Measurements from ENCODE around the gene PPIA.

PPIA gene

GRCh38 chr7:44796504-44797328, at the start of gene PPIA:
Gene PPIA, plus strand, starts transcription at chr7:44796681. Its CDS starts 44 bp downstream, at chr7:44796725.
- DNase-seq: peak; percentile 99

- peak; percentile 90 for DNase-seq
Measured at GRCh38 chr7:44748045-44748947, 48.2 kb upstream of the PPIA start, which contains the start of gene ZMIZ2. Gene ZMIZ2, plus strand, starts transcription at chr7:44748847. Its CDS starts 7,403 bp downstream, at chr7:44756250.

- DNase-seq: no peak
Measured at GRCh38 chr7:44748948-44749731, 47.3 kb upstream of the PPIA start.

GRCh38 chr7:44749992-44750391, 46.5 kb upstream of the PPIA start:
- no peak for DNase-seq

GRCh38 chr7:44750424-44750823, 46.1 kb upstream of the PPIA start:
- no peak for DNase-seq

GRCh38 chr7:44750921-44751571, 45.4 kb upstream of the PPIA start:
- peak; percentile 30 for DNase-seq

GRCh38 chr7:44752822-44753221, 43.7 kb upstream of the PPIA start:
- no peak for DNase-seq

- DNase-seq: no peak
Measured at GRCh38 chr7:44754802-44755697, 41.4 kb upstream of the PPIA start.

- no peak for DNase-seq
Measured at GRCh38 chr7:44755698-44756627, 40.5 kb upstream of the PPIA start.

- DNase-seq: no peak
Measured at GRCh38 chr7:44756904-44757303, 39.6 kb upstream of the PPIA start.

- DNase-seq: no peak
Measured at GRCh38 chr7:44757311-44757710, 39.2 kb upstream of the PPIA start.

- DNase-seq: no peak
Measured at GRCh38 chr7:44757739-44758138, 38.7 kb upstream of the PPIA start.

GRCh38 chr7:44759246-44759645, 37.2 kb upstream of the PPIA start:
- no peak for DNase-seq

- no peak for DNase-seq
Measured at GRCh38 chr7:44760034-44760580, 36.4 kb upstream of the PPIA start.

- DNase-seq: no peak
Measured at GRCh38 chr7:44761207-44762161, 35.0 kb upstream of the PPIA start.

GRCh38 chr7:44762300-44762699, 34.2 kb upstream of the PPIA start:
- DNase-seq: no peak

GRCh38 chr7:44762726-44763522, 33.6 kb upstream of the PPIA start:
- no peak for DNase-seq

- DNase-seq: no peak
Measured at GRCh38 chr7:44764081-44764480, 32.4 kb upstream of the PPIA start.
